Right lung (tissue), 5 donors: ENCODE results near the gene ATRNL1. TPM values are rescaled to one million over a fixed set of nuclear protein-coding genes. Genes with fewer than 3 reads are reported as not detected.

Experiments used
- DNase-seq, 2 donors: peaks; one replicate each; pipeline ENCODE4 v3.0.0-alpha.2; 2013
- polyA plus RNA-seq, 5 donors: library from polyadenylated mRNA; unstranded; fragments of 120-200 nt; gene quantifications; one replicate each; pipeline versions ENCODE4 v1.2.1 to v1.2.3, GENCODE V29; 2013; ENCODE audit warnings: inconsistent platforms in 1 of 5, low replicate concordance in 1 of 5; ENCODE audit not compliant: insufficient read length in 5 of 5, insufficient read depth in 1 of 5

ATRNL1 gene
- polyA plus RNA-seq, 5 donors: 4.4 to 6.9 (median 5.7) TPM

GRCh38 chr10:115593060-115593459 is 499.9 kb downstream of the ATRNL1 start:
- DNase-seq: no peak

GRCh38 chr10:115604627-115605026 is 511.5 kb downstream of the ATRNL1 start:
- no peak for DNase-seq

- no peak for DNase-seq
Measured at GRCh38 chr10:115606086-115606485, 512.9 kb downstream of the ATRNL1 start.

- DNase-seq: no peak
Measured at GRCh38 chr10:115606741-115607140, 513.6 kb downstream of the ATRNL1 start.

- DNase-seq: no peak
Measured at GRCh38 chr10:115624448-115624847, 531.3 kb downstream of the ATRNL1 start.

GRCh38 chr10:115628616-115629015 is 535.5 kb downstream of the ATRNL1 start:
- no peak for DNase-seq

GRCh38 chr10:115638246-115638645 is 545.1 kb downstream of the ATRNL1 start:
- DNase-seq: no peak

GRCh38 chr10:115649217-115649616 is 556.1 kb downstream of the ATRNL1 start:
- no peak for DNase-seq

GRCh38 chr10:115653473-115653872 is 560.3 kb downstream of the ATRNL1 start:
- DNase-seq: no peak

GRCh38 chr10:115654961-115655360 is 561.8 kb downstream of the ATRNL1 start:
- DNase-seq: no peak

- no peak for DNase-seq
Measured at GRCh38 chr10:115657161-115657860, 564.1 kb downstream of the ATRNL1 start.

- DNase-seq: no peak
Measured at GRCh38 chr10:115659616-115660015, 566.5 kb downstream of the ATRNL1 start.

- DNase-seq: no peak
Measured at GRCh38 chr10:115660391-115660790, 567.2 kb downstream of the ATRNL1 start.

- no peak for DNase-seq
Measured at GRCh38 chr10:115662422-115662821, 569.3 kb downstream of the ATRNL1 start.

- DNase-seq: no peak
Measured at GRCh38 chr10:115665549-115665948, 572.4 kb downstream of the ATRNL1 start.

- no peak for DNase-seq
Measured at GRCh38 chr10:115674496-115674895, 581.3 kb downstream of the ATRNL1 start.

GRCh38 chr10:115696747-115697146 is 603.6 kb downstream of the ATRNL1 start:
- DNase-seq: no peak

GRCh38 chr10:115706026-115706425 is 612.9 kb downstream of the ATRNL1 start:
- no peak for DNase-seq

- DNase-seq: peak; percentile 12 to 40
Measured at GRCh38 chr10:115706488-115707076, 613.4 kb downstream of the ATRNL1 start.

GRCh38 chr10:115710136-115710535 is 617.0 kb downstream of the ATRNL1 start:
- no peak for DNase-seq

GRCh38 chr10:115711306-115711705 is 618.1 kb downstream of the ATRNL1 start:
- DNase-seq: no peak

GRCh38 chr10:115720121-115720520 is 627.0 kb downstream of the ATRNL1 start:
- no peak for DNase-seq

GRCh38 chr10:115727129-115727528 is 634.0 kb downstream of the ATRNL1 start:
- no peak for DNase-seq

- DNase-seq: no peak
Measured at GRCh38 chr10:115744089-115744488, 650.9 kb downstream of the ATRNL1 start.
